K562 (cell line): ENCODE results near the gene PARD6B. TPM values are rescaled to one million over a fixed set of nuclear protein-coding genes. Genes with fewer than 3 reads are reported as not detected.

Experiments used
- ATAC-seq: fragments of 200-7000 bp; cut with Tn5 transposase; 3 replicates; pipeline ENCODE4 v1.9.1; 2020; ENCODE audit warnings: moderate library complexity
- BruUV-seq: library from RNA; stranded (reverse); fragments of 400-500 nt; replicated peaks from 2 replicates; lab custom pipeline; 2021; lab: Mats Ljungman, UMichigan
- CTCF ChIA-PET: fragments of 300-600 bp; formaldehyde crosslinking; extraction: SDS; loops from one replicate; lab custom pipeline; 2021; ENCODE audit warnings: low intra/inter-chr PET ratio; lab: Yijun Ruan, JAX
- POLR2A ChIA-PET: fragments of 300-600, 350-650 bp; sonication (Branson Sonifier 250); formaldehyde crosslinking; extraction: SDS; loops from one replicate; lab custom pipeline; 2021; ENCODE audit warnings: antibody characterized with exemption, inconsistent platforms; lab: Yijun Ruan, JAX
- DNase-seq, 4 experiments: peaks; one replicate each; pipeline versions ENCODE4 v3.0.0 to v3.0.0-alpha.2; 2011 to 2018; ENCODE audit warnings: low spot score in 3 of 4, mixed read lengths in 3 of 4; ENCODE audit errors: extremely low read depth in 1 of 4
- FAIRE-seq: peaks from 2 replicates; lab custom pipeline; 2011; peaks lifted over from hg19 to GRCh38; lab: Jason Lieb, UNC
- H2AFZ ChIP-seq: 2 replicates; pipeline ENCODE4 v1.6.0; 2011; ENCODE audit warnings: low read depth, low read length, control low read depth, inconsistent platforms
- H3K27ac ChIP-seq: fragments of 200-600 bp; 3 replicates; pipeline ENCODE4 v1.8.0; 2011; ENCODE audit warnings: low read depth, mild to moderate bottlenecking, control low read depth, inconsistent platforms, low read length, moderate library complexity, mixed read lengths; ENCODE audit errors: extremely low read depth
- H3K27me3 ChIP-seq, 2 experiments: fragments of 300-600 bp in 1 of 2; 2 replicates in 1 of 2; 3 replicates in 1 of 2; pipeline versions ENCODE4 v1.6.0 to v1.8.0; 2011; ENCODE audit warnings: inconsistent platforms in 2 of 2, low read length in 2 of 2, mild to moderate bottlenecking in 1 of 2, mixed read lengths in 1 of 2, moderate library complexity in 1 of 2; ENCODE audit not compliant: control insufficient read depth in 2 of 2, insufficient read depth in 2 of 2
- H3K36me3 ChIP-seq: fragments of 300-600 bp; 3 replicates; pipeline ENCODE4 v1.8.0; 2011; ENCODE audit warnings: mild to moderate bottlenecking, low read length, inconsistent platforms; ENCODE audit not compliant: control insufficient read depth, insufficient read depth
- H3K4me1 ChIP-seq, 2 experiments: fragments of 200-600 bp in 1 of 2; replicated peaks in 1 of 2; 2 replicates in 1 of 2; 3 replicates in 1 of 2; pipeline versions ENCODE4 v1.5.1 to v1.8.0; 2011; ENCODE audit warnings: inconsistent platforms in 2 of 2, low read length in 2 of 2, mild to moderate bottlenecking in 1 of 2, mixed read lengths in 1 of 2, moderate library complexity in 1 of 2; ENCODE audit not compliant: control insufficient read depth in 2 of 2, insufficient read depth in 2 of 2
- H3K4me2 ChIP-seq: 2 replicates; pipeline ENCODE4 v1.6.1; 2011; ENCODE audit warnings: low read length, control low read depth, inconsistent platforms, mixed read lengths; ENCODE audit not compliant: insufficient read depth
- H3K4me3 ChIP-seq: fragments of 200-600 bp; sonication (generic), shearing (Covaris generic); 2 replicates; pipeline ENCODE4 v1.5.1; 2016; ENCODE audit warnings: control low read depth, inconsistent platforms
- H3K79me2 ChIP-seq: fragments of 200-600 bp; 3 replicates; pipeline ENCODE4 v1.8.0; 2011; ENCODE audit warnings: low read length, inconsistent platforms; ENCODE audit not compliant: control insufficient read depth, insufficient read depth
- H3K9ac ChIP-seq, 2 experiments: 2 replicates each; pipeline versions ENCODE4 v1.6.0 to v1.6.1; 2011; ENCODE audit warnings: low read depth in 2 of 2, low read length in 2 of 2, control low read depth in 1 of 2, inconsistent platforms in 1 of 2, mild to moderate bottlenecking in 1 of 2, mixed read lengths in 1 of 2; ENCODE audit not compliant: insufficient read depth in 1 of 2
- H3K9me1 ChIP-seq: one replicate; pipeline ENCODE4 v1.6.0; 2011; ENCODE audit warnings: inconsistent platforms, mild to moderate bottlenecking, low read length, moderate library complexity; ENCODE audit not compliant: control insufficient read depth, insufficient read depth
- H3K9me3 ChIP-seq: replicated peaks from 2 replicates; pipeline ENCODE4 v1.5.1; 2011; ENCODE audit warnings: low read depth, low read length, inconsistent platforms; ENCODE audit not compliant: control insufficient read depth, insufficient read depth
- H4K20me1 ChIP-seq: replicated peaks from 2 replicates; pipeline ENCODE4 v1.6.1; 2011; ENCODE audit warnings: low read length, inconsistent platforms, mixed read lengths; ENCODE audit not compliant: control insufficient read depth, insufficient read depth
- BCOR ChIP-seq: fragments of 450-650 bp; IDR thresholded peaks from 2 replicates; pipeline ENCODE4 v1.6.1; 2016
- PKNOX1 ChIP-seq: fragments of 450-650 bp; IDR thresholded peaks from 2 replicates; pipeline ENCODE4 v1.6.1; 2016
- PTBP1 ChIP-seq: fragments of 200-400 bp; formaldehyde crosslinking; IDR thresholded peaks from 2 replicates; pipeline ENCODE4 v1.6.1; 2017; ENCODE audit warnings: low read depth, low read length
- RBM25 ChIP-seq: fragments of 200-400 bp; formaldehyde crosslinking; IDR thresholded peaks from 2 replicates; pipeline ENCODE4 v1.6.1; 2018; ENCODE audit warnings: low read length, low read depth, moderate library complexity; ENCODE audit not compliant: severe bottlenecking
- ZNF121 ChIP-seq: sonication (generic); formaldehyde crosslinking; conservative IDR thresholded peaks from 2 replicates; pipeline ENCODE4 v1.8.0; 2022; ENCODE audit warnings: missing genetic modification reagents
- ZNF282 ChIP-seq: sonication (generic); formaldehyde crosslinking; IDR thresholded peaks from 2 replicates; pipeline ENCODE4 v1.8.1; 2023; ENCODE audit warnings: missing genetic modification reagents
- ZSCAN29 ChIP-seq: fragments of 450-650 bp; IDR thresholded peaks from 2 replicates; pipeline ENCODE4 v1.6.1; 2017
- WGBS: fragments of 100-300 bp; shearing (Covaris generic); methylation state at CpG from one replicate; pipeline ENCODE4 v1.1.6; 2016; ENCODE audit warnings: low coverage, mixed read lengths; ENCODE audit not compliant: insufficient coverage; ENCODE audit errors: missing lambda C conversion rate; 5-methylcytosine and 5-hydroxymethylcytosine counted together
- in situ Hi-C: fragments of 300-500 bp; cut with MboI; formaldehyde crosslinking; loops from 4 replicates; pipeline ENCODE4 v1.15.0; 2018; ENCODE audit warnings: inconsistent platforms, mixed read lengths
- intact Hi-C: fragments of 100-400 bp; cut with micrococcal nuclease; formaldehyde crosslinking; loops from 2 replicates; pipeline ENCODE4 v1.14.2; 2022
- polyA plus RNA-seq, 8 experiments: library from polyadenylated mRNA; depleted of rRNA in 4 of 8; stranded (reverse) in 5 of 8; unstranded in 3 of 8; fragments of >200 nt; fragmentation: Nextera tagmentation in 2 of 8; fragmentation: Illumina TruSeq in 1 of 8; extraction: Ambion mirVana in 2 of 8; extraction: Trizol in 1 of 8; gene quantifications; 2 replicates each; pipeline versions ENCODE4 v1.2.1 to v1.2.3, GENCODE V29; 2011 to 2014; ENCODE audit warnings: inconsistent platforms in 1 of 8, missing spikeins in 1 of 8
- total RNA-seq, 7 experiments: library from RNA; depleted of rRNA in 6 of 7; stranded (reverse); fragments of >200 nt in 6 of 7; fragmentation: Illumina TruSeq in 2 of 7; extraction: Trizol in 2 of 7; gene quantifications; 2 replicates each; pipeline versions ENCODE4 v1.2.1 to v1.2.3, GENCODE V29; 2011 to 2021; ENCODE audit warnings: low replicate concordance in 1 of 7
- TF ChIP-seq, protein P1 (sequence below), 3 experiments: fragments of 200-800 bp in 1 of 3; fragments of 250-450 bp in 1 of 3; fragments of 450-650 bp in 1 of 3; sonication (Bioruptor Pico) in 1 of 3; sonication (Bioruptor generic) in 1 of 3; formaldehyde crosslinking in 1 of 3; IDR thresholded peaks; 2 replicates each; pipeline versions ENCODE4 v1.6.1 to v1.8.0; 2016 to 2022; ENCODE audit warnings: mild to moderate bottlenecking in 2 of 3, missing genetic modification characterization in 2 of 3, missing compliant biosample characterization in 1 of 3, moderate library complexity in 1 of 3

Gene PARD6B
- total and polyA plus RNA-seq, 9 of the 15 experiments (the other 6 are each of a cell fraction or from before 2014, with no cell fraction given) = 1.7 to 12.3 (median 5.5) TPM

- no TSS peak for BruUV-seq
- no peak overlapping the region for H3K4me2 ChIP-seq
- H2AFZ ChIP-seq = no peak overlapping the region
- H3K9me3 ChIP-seq = no peaks in the 10 kb centered on the region
- H3K4me3 ChIP-seq = no peak overlapping the region
- TF ChIP-seq BCOR (peak; percentile 74), RBM25 (peak; percentile 60), ZSCAN29 (no peak), PKNOX1 (no peak), PTBP1 (0 out of 2 replicates have a peak, but pooled peaks have one; percentile 47), ZNF121 (0 out of 2 replicates have a peak, but pooled peaks have one; percentile 9), ZNF282 (CRISPR knock-in tag) (no peak)
- TF ChIP-seq, protein P1, sequence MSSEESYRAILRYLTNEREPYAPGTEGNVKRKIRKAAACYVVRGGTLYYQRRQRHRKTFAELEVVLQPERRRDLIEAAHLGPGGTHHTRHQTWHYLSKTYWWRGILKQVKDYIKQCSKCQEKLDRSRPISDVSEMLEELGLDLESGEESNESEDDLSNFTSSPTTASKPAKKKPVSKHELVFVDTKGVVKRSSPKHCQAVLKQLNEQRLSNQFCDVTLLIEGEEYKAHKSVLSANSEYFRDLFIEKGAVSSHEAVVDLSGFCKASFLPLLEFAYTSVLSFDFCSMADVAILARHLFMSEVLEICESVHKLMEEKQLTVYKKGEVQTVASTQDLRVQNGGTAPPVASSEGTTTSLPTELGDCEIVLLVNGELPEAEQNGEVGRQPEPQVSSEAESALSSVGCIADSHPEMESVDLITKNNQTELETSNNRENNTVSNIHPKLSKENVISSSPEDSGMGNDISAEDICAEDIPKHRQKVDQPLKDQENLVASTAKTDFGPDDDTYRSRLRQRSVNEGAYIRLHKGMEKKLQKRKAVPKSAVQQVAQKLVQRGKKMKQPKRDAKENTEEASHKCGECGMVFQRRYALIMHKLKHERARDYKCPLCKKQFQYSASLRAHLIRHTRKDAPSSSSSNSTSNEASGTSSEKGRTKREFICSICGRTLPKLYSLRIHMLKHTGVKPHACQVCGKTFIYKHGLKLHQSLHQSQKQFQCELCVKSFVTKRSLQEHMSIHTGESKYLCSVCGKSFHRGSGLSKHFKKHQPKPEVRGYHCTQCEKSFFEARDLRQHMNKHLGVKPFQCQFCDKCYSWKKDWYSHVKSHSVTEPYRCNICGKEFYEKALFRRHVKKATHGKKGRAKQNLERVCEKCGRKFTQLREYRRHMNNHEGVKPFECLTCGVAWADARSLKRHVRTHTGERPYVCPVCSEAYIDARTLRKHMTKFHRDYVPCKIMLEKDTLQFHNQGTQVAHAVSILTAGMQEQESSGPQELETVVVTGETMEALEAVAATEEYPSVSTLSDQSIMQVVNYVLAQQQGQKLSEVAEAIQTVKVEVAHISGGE (CRISPR knock-in tag; IDR thresholded peaks at IDR 0.05) = peak in 1 of 3 experiments; percentile 82; a peak in 2 of 6 replicates
- TF ChIP-seq, all 486 proteins: peak for 5
- Histone ChIP-seq H3K79me2 (no peaks in the 10 kb centered on the region), H3K27ac (no peak overlapping the region), H3K4me1 (peaks cover 4 to 10% of the 10 kb centered on the region in 2 experiments; a peak in 3 of 5 replicates), H3K9me1 (no peaks in the 10 kb centered on the region), H4K20me1 (no peaks in the 10 kb centered on the region; the same call in 1 of the 2 replicates), H3K36me3 (no peaks in the 10 kb centered on the region), H3K27me3 (no peaks in the 10 kb centered on the region), H3K9ac (no peak overlapping the region)
- in situ Hi-C loops = no loop called here
- FAIRE-seq = no peak
- ChIA-PET POLR2A (interaction anchor here (0.6 to 1.3 kb wide), 4 partner anchors 10 to 67 kb away, joined by 3 read pairs; no protein-coding TSS in a partner anchor), CTCF (no interaction called here)
- intact Hi-C loops = no loop called here
- WGBS = 60% methylated on average over 5 of the region's 5 CpGs
- no peak for DNase-seq
- no peak for ATAC-seq
Observed at GRCh38 chr20:50699688-50700087, 31.7 kb upstream of the PARD6B start.
